D721Med (cell line): Measurements from ENCODE around the gene ARHGAP24.

Experiments used
- DNase-seq: peaks from one replicate; pipeline ENCODE4 v3.0.0; 2011; ENCODE audit warnings: low spot score; ENCODE audit not compliant: insufficient read length
- FAIRE-seq: peaks from 2 replicates; lab custom pipeline; 2011; peaks lifted over from hg19 to GRCh38; lab: Jason Lieb, UNC
- CTCF ChIP-seq: IDR thresholded peaks from 2 replicates; pipeline ENCODE4 v1.5.1; 2012; ENCODE audit warnings: mild to moderate bottlenecking, control low read depth; ENCODE audit not compliant: insufficient read depth; ENCODE audit errors: missing control alignments

The ARHGAP24 gene

GRCh38 chr4:85587952-85588351, 113.0 kb downstream of the ARHGAP24 start:
- TF ChIP-seq CTCF: no peak
- DNase-seq (no peak), FAIRE-seq (no peak)

- no peak for TF ChIP-seq CTCF
- FAIRE-seq (no peak), DNase-seq (no peak)
These were observed 116.6 kb downstream of the ARHGAP24 start for GRCh38 chr4:85591406-85592098.

GRCh38 chr4:85595098-85595775, 120.3 kb downstream of the ARHGAP24 start:
- no peak for DNase-seq
- no peak for FAIRE-seq
- TF ChIP-seq CTCF: no peak

GRCh38 chr4:85595796-85596559, 121.0 kb downstream of the ARHGAP24 start:
- DNase-seq: no peak
- FAIRE-seq: no peak
- no peak for TF ChIP-seq CTCF

- DNase-seq (no peak), FAIRE-seq (no peak)
- TF ChIP-seq CTCF: no peak
These were observed 124.0 kb downstream of the ARHGAP24 start for GRCh38 chr4:85598936-85599335.

- DNase-seq (no peak), FAIRE-seq (no peak)
- TF ChIP-seq CTCF: no peak
These were observed 125.6 kb downstream of the ARHGAP24 start for GRCh38 chr4:85600501-85600900.
